ENCODE results near the gene WIZ.
"Not testable (repeated sequence)": the region's sequence is repeated elsewhere in the genome, so short reads cannot be mapped to it uniquely, and the experiment has no call there.

Gene WIZ

GRCh38 chr19:15476325-15476724, 26.6 kb upstream of the WIZ start:
- TF ChIP-seq TAF1 (IDR thresholded peaks at IDR 0.05; ENCODE audit: borderline replicate concordance, low read depth, low read length) (no peak), POLR2AphosphoS5 (IDR thresholded peaks at IDR 0.05; ENCODE audit: low read depth, low read length) (no peak), POLR2A (IDR thresholded peaks at IDR 0.05; ENCODE audit: low read depth, low read length) (no peak)
- FAIRE-seq (no peak), DNase-seq (ENCODE audit: insufficient read length) (no peak)

- no peak for TF ChIP-seq TAF1 (IDR thresholded peaks at IDR 0.05; ENCODE audit: borderline replicate concordance, low read depth, low read length)
- no peak for TF ChIP-seq POLR2AphosphoS5 (IDR thresholded peaks at IDR 0.05; ENCODE audit: low read depth, low read length)
- no peak for TF ChIP-seq POLR2A (IDR thresholded peaks at IDR 0.05; ENCODE audit: low read depth, low read length)
- no peak for DNase-seq (ENCODE audit: insufficient read length)
- no peak for FAIRE-seq
These were observed 25.9 kb upstream of the WIZ start for GRCh38 chr19:15475611-15476010.

GRCh38 chr19:15475169-15475568, 25.4 kb upstream of the WIZ start:
- TF ChIP-seq POLR2A (IDR thresholded peaks at IDR 0.05; ENCODE audit: low read depth, low read length) (no peak), TAF1 (IDR thresholded peaks at IDR 0.05; ENCODE audit: borderline replicate concordance, low read depth, low read length) (no peak), POLR2AphosphoS5 (IDR thresholded peaks at IDR 0.05; ENCODE audit: low read depth, low read length) (no peak)
- FAIRE-seq (no peak), DNase-seq (ENCODE audit: insufficient read length) (no peak)

GRCh38 chr19:15473821-15474220, 24.1 kb upstream of the WIZ start:
- FAIRE-seq; DNase-seq (ENCODE audit: insufficient read length): not testable (repeated sequence)

GRCh38 chr19:15471639-15472101, 21.9 kb upstream of the WIZ start:
- no peak for FAIRE-seq
- TF ChIP-seq TAF1 (IDR thresholded peaks at IDR 0.05; ENCODE audit: borderline replicate concordance, low read depth, low read length) (no peak), POLR2AphosphoS5 (IDR thresholded peaks at IDR 0.05; ENCODE audit: low read depth, low read length) (no peak), POLR2A (IDR thresholded peaks at IDR 0.05; ENCODE audit: low read depth, low read length) (no peak)

GRCh38 chr19:15469513-15470297, 19.9 kb upstream of the WIZ start:
- no peak for FAIRE-seq
- no peak for DNase-seq (ENCODE audit: insufficient read length)
- no peak for TF ChIP-seq POLR2A (IDR thresholded peaks at IDR 0.05; ENCODE audit: low read depth, low read length)
- no peak for TF ChIP-seq TAF1 (IDR thresholded peaks at IDR 0.05; ENCODE audit: borderline replicate concordance, low read depth, low read length)
- TF ChIP-seq POLR2AphosphoS5 (IDR thresholded peaks at IDR 0.05; ENCODE audit: low read depth, low read length) = no peak

More at GRCh38 chr19:15471639-15472101, 21.9 kb upstream of the WIZ start:
- no peak for DNase-seq (ENCODE audit: insufficient read length)

- FAIRE-seq = peak; percentile 42
These were observed 19.1 kb upstream of the WIZ start for GRCh38 chr19:15468675-15469512.

GRCh38 chr19:15467734-15468214, 18.0 kb upstream of the WIZ start:
- FAIRE-seq = no peak
- TF ChIP-seq TAF1 (IDR thresholded peaks at IDR 0.05; ENCODE audit: borderline replicate concordance, low read depth, low read length) (no peak), POLR2A (IDR thresholded peaks at IDR 0.05; ENCODE audit: low read depth, low read length) (no peak), POLR2AphosphoS5 (IDR thresholded peaks at IDR 0.05; ENCODE audit: low read depth, low read length) (no peak)
- DNase-seq (ENCODE audit: insufficient read length) = no peak

More at GRCh38 chr19:15468675-15469512, 19.1 kb upstream of the WIZ start:
- DNase-seq (ENCODE audit: insufficient read length) = no peak
- TF ChIP-seq TAF1 (IDR thresholded peaks at IDR 0.05; ENCODE audit: borderline replicate concordance, low read depth, low read length) = no peak
- TF ChIP-seq POLR2AphosphoS5 (IDR thresholded peaks at IDR 0.05; ENCODE audit: low read depth, low read length) = no peak
- no peak for TF ChIP-seq POLR2A (IDR thresholded peaks at IDR 0.05; ENCODE audit: low read depth, low read length)

GRCh38 chr19:15466851-15467733, 17.3 kb upstream of the WIZ start:
- FAIRE-seq (peak; percentile 97), DNase-seq (ENCODE audit: insufficient read length) (peak; percentile 37)
- TF ChIP-seq POLR2A (IDR thresholded peaks at IDR 0.05; ENCODE audit: low read depth, low read length) (no peak), POLR2AphosphoS5 (IDR thresholded peaks at IDR 0.05; ENCODE audit: low read depth, low read length) (no peak), TAF1 (IDR thresholded peaks at IDR 0.05; ENCODE audit: borderline replicate concordance, low read depth, low read length) (no peak)

GRCh38 chr19:15464394-15465385, 14.9 kb upstream of the WIZ start, which contains the start of gene RASAL3:
Gene RASAL3 (minus strand): TSS chr19:15464544. CDS start chr19:15464358, 186 bp downstream.
- DNase-seq (ENCODE audit: insufficient read length) (peak; percentile 67), FAIRE-seq (peak; percentile 97)
- TF ChIP-seq POLR2A (IDR thresholded peaks at IDR 0.05; ENCODE audit: low read depth, low read length) = no peak
- 0 out of 2 replicates have a peak, but pooled peaks have one; percentile 36 for TF ChIP-seq TAF1 (IDR thresholded peaks at IDR 0.05; ENCODE audit: borderline replicate concordance, low read depth, low read length)
- no peak for TF ChIP-seq POLR2AphosphoS5 (IDR thresholded peaks at IDR 0.05; ENCODE audit: low read depth, low read length)
